HT1080 (cell line): Measurements from ENCODE around the gene ACOT4. TPM values are rescaled to one million over a fixed set of nuclear protein-coding genes. Genes with fewer than 3 reads are reported as not detected.
"Not testable (repeated sequence)": the region's sequence is repeated elsewhere in the genome, so short reads cannot be mapped to it uniquely, and the experiment has no call there.

ENCODE experiments used
- DNase-seq: peaks from one replicate; pipeline ENCODE4 v3.0.0-alpha.2; 2015; ENCODE audit warnings: low read depth
- total RNA-seq: library from RNA; depleted of rRNA; stranded (reverse); fragments of >200 nt; shearing (Covaris generic); gene quantifications from 2 replicates; pipeline ENCODE4 v1.2.3, GENCODE V29; 2014

ACOT4 gene
- total RNA-seq, 1 experiment from 2014 or later, result not detected

DNA sequence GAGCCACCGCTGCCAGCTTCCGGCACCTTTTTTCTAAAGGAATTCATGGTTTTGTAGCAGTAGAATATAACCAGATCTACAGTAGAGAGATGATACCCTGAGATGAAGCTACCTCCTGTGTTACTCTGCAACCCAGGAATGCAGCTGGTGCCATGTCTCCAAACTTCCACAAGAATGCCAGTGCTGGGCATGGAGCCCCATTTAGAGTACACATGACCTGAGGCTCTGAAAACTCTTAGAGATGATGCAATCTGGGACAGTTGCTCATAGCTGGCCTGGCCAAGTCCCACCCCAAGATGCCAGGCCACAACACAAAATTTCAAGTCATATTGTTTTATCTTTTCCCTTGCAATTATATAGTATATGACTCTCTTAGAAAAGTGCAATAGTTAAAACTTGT is 14.5 kb upstream of the ACOT4 start:
- DNase-seq, result not testable (repeated sequence)

DNA sequence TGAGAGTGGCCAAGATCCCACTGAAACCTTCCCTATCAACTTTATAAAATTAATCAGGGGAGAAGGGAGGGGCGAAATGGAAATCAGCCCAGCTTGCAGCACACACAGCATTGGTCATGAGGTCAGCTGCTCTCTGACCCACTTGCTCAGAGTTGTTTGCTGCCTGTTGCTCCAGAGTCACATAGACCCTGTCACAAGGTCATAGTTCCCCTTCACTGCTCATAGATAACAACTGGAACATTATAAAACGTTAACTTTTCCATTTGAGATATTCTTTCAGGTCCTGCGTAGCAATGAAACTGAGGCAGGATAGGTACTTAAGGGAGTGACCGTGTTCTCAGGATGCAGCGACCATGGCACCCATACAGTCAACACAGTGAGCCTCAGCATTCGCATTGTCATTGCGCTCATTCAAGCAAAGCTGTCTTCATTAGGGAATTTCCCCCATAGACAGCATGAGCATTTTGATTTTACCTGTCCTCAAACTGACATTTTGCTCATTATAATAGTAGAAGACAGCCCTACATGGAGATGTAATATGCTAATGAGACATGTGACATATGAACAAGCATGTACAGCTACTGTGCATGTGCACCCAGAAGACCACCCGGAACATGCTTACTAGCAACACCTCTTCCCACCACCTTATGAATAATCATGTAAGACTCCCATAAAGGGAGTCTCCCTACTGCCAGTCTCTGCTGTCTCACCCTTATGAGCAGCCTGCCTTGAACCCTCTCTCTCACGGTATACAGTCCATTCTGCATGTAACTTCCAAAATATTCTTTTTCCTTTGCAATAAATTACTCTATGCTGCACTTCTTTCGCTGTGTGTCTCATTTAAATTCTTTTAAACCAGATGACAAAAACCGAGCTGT is 9.3 kb upstream of the ACOT4 start:
- not testable (repeated sequence) for DNase-seq

DNA sequence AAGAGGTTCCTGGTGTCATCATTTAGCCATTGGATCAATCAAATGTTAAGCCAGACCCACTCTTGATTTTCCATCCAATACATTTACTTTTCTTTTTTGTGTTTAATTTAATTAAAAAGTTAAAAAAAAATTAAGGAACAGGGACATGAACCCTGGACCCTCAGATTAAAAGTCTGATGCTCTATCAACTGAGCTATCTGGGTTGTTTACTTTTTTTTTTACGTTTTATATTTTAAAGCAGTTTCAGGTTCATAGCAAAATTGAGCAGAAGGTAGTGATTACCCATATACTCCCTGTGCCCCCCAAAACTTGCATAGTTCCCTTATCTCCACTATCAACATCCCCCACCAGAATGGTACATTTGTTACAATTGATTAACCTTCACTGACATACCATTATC is 3.0 kb upstream of the ACOT4 start:
- DNase-seq, result no peak

DNA sequence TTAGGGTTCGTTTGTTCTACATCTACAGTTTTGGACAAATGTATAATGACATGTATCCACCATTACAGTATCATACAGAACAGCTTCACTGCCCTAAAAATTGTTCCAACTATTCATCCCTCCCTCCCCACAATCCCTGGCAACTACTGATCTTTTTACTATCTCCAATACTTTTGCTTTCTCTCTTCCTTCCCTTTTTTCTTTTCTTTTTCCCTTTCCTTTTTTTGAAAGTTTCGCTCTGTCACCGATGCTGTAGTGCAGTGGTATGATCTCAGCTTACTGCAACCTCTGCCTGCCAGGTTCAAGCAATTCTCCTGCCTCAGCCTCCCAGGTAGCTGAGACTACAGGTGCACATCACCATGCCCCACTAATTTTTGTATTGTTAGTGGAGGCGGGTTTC is 2.6 kb upstream of the ACOT4 start:
- no peak for DNase-seq

DNA sequence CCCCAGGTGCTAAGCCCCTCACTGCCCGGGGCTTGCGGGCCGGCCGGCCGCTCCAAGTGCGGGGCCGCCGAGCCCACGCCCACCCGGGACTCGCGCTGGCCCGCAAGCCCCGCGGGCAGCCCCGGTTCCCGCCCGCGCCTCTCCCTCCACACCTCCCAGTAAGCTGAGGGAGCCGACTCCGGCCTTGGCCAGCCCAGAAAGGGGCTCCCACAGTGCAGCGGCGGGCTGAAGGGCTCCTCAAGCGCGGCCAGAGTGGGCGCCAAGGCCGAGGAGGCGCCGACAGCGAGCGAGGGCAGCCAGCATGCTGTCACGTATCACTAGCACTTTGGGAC is 1.0 kb upstream of the ACOT4 start:
- not testable (repeated sequence) for DNase-seq

DNA sequence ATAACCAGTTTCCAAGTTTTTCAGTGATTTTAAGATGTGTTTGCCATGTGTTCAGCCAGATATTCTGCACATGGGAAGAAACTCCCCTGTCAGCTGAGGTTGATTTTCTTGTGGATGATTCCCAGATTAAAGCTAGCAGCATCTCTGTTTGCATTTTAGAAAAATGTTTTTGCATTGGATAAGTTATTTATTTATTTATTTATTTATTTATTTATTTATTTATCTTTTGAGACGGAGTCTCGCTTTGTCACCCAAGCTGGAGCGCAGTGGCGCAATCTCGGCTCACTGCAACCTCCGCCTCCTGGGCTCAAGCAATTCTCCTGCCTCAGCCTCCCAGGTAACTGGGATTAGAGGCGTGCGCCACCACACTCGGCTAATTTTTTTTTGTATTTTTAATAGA is 2.8 kb downstream of the ACOT4 start:
- no peak for DNase-seq

DNA sequence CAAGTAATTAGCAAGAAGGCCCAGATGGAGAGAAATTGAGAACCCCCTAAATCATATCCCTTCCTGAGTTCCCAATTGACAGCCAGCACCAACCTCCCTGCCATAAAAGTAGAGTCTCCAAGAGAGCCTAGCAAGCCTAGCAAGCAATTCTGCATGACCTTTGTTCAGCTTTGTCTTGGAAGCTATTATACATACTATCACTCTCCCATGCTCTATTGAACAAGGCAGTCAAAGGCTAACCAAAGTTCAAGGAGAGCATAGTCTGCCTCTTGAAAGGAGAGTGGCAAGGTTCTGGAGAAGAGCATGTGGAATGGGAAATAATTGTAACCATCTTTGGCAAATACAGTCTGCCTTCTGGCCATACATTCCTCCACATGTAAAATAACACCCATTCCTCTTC is 7.8 kb downstream of the ACOT4 start:
- no peak for DNase-seq

DNA sequence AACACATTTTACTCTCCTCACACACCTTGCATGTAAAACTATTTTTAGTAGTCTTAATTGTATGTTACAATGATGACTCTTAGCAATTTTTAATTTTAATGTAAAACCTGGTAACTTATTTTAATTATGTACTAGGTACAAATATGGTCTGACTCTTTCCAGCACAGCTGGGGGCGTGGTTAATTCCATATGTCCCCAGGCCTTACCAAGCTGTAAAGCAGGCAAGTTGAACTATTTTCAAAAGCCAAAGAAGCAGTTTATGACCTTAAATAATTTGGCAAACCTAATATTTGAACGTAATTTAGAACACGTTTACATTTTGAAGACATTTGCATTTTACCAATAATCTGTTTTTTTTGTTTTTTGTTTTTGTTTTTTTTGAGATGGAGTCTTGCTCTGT is 11.3 kb downstream of the ACOT4 start:
- DNase-seq, result no peak

DNA sequence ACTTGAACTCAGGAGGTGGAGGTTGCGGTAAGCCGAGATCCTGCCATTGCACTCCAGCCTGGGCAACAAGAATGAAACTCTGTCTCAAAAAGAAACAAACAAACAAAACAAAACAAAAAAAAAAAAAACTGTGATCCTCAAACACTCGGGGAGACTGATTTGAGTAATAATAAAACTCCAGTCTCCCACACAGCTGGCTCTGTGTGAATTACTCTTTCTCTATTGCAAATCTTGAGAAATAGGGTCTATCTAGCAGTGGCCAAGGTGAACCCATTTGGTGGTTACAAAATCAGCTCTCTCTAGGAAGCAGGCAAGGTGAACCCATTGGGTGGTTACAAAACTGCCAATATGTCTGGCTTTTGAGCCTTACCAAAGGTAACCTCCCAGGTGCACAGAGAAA is 14.6 kb downstream of the ACOT4 start:
- no peak for DNase-seq

DNA sequence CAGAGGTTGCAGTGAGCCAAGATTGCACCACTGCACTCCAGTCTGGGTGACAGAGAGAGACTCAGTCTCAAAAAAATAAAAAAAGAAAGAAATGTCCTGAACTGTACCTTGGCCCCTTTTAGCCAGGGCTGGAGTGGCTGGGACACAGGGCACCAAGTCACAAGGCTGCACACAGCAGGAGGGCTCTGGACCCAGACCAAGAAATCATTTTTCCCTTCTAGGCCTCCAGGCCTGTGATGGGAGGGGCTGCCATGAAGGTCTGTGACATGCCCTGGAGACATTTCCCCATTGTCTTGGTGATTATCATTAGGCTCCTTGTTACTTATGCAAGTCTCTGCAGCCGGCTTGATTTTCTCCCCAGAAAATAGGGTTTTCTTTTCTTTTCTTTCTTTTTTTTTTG is 15.6 kb downstream of the ACOT4 start:
- DNase-seq, result no peak

DNA sequence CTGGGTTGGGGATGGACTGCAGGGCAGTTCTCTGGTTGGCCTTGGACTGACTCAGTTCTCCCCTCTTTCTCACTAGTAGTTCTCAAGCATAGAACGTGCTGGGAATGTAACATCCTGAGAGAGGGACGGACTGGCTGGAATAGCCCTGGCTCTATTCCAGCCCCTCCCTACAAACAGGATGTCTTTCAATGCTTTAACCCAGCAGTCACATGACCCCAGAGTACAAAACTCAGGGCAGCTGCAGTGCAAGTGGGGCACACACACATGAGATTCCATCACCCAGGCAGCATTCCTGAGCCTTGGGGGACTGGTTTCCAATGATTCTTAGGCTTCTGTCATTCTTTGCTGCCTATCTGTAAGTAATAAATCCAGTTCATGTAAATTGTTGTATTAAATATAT is 19.0 kb downstream of the ACOT4 start:
- DNase-seq, result peak; percentile 13

DNA sequence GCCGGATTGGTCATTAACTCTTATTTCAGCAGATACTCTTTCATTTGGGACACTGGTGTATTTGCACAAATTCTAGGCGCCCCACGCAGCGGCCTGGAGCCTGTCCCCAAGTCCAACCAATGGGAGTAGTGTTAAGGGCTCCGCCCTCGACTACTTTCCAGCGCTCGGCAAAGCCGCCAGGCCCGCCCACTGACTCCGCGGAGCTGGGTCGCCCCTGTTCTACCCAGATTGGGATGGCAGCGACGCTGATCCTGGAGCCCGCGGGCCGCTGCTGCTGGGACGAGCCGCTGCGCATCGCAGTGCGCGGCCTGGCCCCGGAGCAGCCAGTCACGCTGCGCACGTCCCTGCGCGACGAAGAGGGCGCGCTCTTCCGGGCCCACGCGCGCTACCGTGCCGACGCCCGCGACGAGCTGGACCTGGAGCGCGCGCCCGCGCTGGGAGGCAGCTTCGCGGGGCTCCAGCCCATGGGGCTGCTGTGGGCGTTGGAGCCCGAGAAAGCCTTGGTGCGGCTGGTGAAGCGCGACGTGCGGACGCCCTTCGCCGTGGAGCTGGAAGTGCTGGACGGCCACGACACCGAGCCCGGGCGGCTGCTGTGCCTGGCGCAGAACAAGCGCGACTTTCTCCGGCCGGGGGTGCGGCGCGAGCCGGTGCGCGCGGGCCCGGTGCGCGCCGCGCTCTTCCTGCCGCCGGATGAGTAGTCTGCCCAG is 20.8 kb downstream of the ACOT4 start, which contains the start of gene ACOT6:
Gene ACOT6 (plus strand): TSS at position 179 of the 707 bp plus-strand sequence. CDS start 55 bp downstream, at position 234.
- DNase-seq, result peak; percentile 50

DNA sequence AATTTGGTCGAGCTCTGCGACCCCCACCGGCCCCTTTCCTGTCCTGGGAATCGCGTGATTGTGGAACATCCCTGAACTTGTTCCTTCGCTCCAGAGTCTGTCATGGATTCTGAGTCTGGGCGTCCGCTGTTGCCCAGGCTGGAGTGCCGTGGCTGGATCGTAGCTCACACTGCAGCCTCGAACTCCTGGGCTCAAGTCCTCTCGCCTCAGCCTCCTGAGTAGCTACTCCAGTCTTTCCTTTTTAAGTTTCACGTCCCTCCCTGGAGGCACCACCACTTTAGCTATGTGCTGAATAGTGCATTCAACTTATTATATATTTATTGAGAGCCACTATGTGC is 21.3 kb downstream of the ACOT4 start:
- DNase-seq, result no peak

DNA sequence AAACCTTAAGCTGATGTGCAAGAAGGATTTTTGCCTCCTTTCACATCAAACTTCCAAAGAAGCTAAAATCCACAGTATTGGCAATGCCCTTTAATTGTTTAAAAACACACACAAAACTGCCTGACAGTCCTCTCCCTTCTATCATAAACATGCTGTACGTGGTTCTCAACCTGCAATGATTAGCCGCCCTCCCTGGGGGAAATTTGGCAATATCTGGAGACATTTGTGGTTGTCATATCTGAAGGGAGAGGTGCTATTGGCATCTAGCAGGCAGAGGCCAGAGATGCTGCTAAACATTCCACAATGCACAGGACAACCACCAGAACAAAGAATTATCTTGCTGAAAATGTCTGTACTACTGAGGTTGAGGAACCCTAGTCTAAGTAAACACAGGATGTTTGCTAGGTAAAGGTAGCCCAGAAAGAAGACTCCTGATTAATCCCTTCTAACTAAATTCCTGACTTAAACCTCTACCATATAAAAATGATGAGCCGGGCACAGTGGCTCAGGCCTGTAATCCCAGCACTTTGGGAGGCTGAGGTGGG is 21.8 kb downstream of the ACOT4 start:
- DNase-seq, result no peak

DNA sequence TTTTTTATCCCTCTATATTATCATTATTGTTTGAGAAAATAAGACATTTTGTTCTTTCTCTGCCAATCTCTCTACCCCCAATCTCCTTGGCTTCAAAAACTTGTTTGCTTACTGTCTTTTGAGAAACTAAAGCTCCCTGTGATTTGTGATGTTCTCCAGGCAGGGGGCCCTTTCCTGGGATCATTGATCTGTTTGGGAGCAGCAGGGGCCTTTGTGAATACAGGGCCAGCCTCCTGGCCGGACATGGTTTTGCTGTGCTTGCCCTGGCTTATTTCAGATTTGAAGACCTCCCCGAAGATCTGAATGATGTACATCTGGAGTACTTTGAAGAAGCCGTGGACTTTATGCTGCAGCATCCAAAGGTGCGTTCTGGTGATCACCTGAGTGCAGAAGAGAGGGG is 25.2 kb downstream of the ACOT4 start:
- DNase-seq, result no peak

DNA sequence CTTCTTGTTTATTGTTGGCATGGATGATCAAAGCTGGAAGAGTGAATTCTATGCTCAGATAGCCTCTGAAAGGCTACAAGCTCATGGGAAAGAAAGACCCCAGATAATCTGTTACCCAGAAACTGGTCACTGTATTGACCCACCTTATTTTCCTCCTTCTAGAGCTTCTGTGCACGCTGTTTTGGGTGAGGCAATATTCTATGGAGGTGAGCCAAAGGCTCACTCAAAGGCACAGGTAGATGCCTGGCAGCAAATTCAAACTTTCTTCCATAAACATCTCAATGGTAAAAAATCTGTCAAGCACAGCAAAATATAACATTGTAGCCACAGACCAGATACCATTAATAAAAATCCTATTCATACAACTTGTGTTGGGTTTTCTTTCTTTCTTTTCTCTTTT is 27.9 kb downstream of the ACOT4 start:
- no peak for DNase-seq

DNA sequence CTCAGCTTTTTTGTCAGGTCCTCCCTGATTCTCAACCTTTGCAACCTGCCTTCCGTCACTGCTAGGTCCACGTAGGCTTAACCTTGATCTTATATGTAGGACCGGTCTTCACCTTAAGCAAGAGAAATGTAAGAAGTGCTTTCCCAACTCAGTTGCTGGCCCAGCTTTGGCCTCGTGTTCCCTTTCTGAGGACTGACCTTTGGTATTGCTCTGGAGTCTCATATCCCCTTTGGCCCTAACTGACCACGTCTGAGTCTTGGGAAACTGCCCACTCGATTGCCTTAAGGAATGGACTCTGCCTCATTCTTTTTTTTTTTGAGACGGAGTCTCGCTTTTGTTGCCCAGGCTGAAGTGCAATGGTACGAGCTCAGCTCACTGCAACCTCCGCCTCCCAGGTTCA is 28.6 kb downstream of the ACOT4 start:
- no peak for DNase-seq

DNA sequence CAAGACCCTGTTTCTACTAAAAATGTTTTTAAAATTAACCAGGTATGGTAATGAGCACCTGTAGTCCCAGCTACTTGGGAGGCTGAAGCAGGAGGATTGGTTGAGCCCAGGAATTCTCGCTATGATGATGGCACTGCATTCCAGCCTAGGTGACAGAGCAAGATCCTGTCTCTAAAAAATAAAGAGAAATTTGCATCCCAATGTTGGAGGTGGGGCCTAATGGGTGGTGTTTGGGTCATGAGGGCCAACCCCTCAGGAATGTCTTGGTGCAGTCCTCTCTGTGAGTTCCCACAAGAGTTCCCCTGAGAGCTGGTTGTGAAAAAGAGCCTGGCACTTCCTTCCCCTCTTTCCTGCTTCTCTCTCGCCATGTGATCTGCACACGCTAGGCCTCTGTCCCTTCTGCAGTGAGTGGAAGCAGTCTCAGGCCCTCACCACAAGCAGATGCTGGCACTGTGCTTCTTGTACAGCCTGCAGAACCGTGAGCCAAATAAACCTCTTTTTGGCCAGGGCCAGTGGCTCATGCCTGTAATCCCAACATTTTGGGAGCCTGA is 31.9 kb downstream of the ACOT4 start:
- no peak for DNase-seq

DNA sequence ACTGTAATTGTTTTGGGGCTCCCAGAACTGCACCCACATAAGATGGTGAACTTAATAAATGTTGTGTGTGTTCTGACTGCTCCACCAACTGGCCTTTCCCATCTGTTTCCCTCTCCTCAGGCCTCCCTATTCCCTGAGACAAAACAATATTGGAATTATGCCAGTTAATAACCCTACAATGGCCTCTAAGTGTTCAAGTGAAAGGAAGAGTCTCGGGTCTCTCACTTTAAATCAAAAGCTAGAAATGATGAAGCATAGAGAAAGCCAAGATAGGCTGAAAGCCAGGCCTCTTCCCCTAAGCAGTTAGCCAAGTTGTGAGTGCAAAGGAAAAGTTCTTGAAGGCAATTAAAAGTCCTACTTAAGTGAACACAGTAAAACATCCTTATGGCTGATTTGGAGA is 34.0 kb downstream of the ACOT4 start:
- no peak for DNase-seq

DNA sequence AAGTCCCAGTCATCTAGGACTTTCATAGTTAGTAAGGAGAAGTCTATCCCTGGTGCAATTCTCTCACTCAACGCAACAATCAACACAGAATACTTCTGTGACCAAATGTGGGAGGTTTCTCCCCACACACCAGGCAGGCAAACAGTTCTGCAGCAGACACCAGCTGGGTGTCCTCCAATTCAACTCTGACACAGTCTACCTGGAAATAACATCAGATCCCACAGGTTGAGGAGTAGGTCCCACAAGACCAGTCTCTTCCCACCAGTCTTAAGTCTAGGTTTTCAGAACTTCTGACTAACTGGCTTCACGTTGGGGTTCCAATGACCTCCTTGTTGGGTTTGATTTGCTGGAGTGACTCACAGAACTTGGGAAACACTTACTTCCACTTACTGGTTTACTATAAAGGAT is 35.5 kb downstream of the ACOT4 start:
- DNase-seq, result peak; percentile 20

DNA sequence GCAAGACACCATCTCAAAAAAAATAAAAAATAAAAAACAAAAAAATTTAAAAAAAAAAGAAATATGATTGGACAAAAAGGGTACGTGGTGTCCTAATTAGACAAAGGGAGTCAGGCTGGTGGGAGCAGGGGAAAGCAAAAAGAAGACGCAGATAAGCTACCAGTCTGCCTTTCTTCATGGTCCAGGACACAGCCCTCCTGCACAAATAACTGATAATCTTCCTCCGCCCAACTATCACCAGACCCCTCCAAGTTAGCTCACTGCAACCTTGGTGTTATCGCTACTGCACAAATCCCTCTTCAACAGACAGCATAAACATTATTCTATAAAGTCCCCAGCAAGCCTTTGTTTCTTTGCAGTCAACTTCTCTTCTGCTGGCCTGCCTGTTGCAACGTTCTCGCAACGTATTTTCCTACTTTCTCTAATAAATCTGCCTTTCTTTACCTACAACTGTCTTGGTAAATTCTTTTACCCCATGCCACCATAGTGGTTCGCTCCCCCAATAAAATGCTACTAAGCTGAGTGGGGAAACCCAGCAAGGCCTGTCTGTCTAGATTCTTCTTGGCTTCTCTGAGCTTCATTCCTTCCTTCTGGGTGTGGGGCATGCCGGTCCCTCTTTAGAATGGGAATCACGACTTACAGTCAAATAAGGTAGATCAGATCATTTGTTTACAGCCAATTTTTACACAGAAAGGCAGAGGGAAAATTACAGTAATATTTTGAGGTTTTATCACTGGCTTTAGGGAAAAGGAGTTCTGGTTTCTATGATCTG is 38.5 kb downstream of the ACOT4 start:
- DNase-seq, result no peak
